ENCODE results near the gene PYY. TPM values are rescaled to one million over a fixed set of nuclear protein-coding genes. Genes with fewer than 3 reads are reported as not detected.
"Not testable (repeated sequence)": the region's sequence is repeated elsewhere in the genome, so short reads cannot be mapped to it uniquely, and the experiment has no call there.

The PYY gene
- polyA plus RNA-seq, 12 donors = 0.22 to 79.9 (median 0.47) TPM; not detected in 9

DNA sequence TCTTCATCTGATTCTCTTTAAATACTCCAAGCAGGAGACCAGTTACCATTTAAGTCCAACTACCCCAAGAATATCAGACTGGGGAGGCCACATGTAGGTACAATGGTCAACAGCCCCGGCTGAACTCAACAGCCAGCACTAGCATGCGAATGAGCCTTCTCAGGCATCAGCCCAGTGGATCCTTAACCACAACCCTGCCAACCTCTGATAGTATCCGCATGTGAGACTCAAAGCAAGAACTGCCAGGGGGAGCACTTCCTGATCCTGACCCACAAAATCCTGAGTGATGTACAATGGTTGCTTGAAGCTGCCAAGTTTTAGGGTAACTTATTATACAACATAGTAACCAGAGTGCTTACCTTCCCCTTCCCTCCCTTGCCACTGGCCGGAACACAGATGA, 4.0 kb downstream of the PYY start:
- DNase-seq = no peak

DNA sequence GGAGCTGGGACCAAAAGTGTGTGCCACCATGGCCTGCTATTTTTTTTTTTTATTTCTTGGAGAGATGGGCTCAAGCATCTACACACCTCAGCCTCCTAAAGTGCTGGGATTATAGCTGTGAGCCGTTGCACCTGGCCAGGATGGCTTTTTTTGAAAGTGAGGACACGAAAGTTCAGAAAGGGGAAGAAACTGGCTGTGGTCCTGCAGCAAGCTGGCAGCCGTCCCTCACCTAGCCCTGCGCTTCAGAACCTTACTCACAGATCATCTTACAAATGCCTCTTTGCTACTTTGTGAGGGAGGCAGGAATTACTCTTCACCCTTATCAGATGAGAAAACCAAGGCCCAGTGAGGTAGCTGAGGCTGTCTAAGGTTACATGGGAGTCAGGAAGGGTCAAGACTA, 7.0 kb downstream of the PYY start:
- no peak for DNase-seq

DNA sequence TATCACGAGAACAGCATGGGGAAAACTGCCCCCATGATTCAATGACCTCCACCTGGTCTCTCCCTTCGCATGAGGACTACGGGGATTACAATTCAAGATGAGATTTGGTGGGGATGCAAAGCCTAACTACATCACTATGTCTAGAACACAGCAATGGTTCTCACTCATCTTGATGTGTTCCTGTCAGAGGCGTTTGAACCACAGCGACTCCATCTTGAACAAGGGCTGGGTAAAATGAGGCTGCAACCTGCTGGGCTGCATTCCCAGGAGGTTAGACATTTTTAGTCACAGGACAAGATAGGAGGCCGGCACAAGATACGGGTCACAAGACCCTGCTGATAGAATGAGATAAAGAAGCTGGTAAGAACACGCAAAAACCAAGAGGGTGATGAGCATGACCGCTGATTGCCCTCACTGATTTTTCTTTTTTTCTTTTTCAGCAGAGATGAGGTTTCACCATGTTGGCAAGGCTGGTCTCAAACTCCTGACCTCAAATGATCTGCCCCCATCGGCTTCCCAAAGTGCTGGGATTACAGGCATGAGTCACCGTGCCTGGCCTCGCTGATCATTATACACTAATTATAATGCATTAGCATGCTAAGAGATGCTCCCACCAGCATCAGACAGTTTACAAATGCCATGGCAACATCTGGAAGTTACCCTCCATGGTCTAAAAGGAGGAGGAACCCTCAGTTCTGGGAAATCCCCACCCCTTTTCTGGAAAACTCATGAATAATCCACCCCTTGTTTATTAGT, 8.5 kb downstream of the PYY start:
- DNase-seq = no peak

DNA sequence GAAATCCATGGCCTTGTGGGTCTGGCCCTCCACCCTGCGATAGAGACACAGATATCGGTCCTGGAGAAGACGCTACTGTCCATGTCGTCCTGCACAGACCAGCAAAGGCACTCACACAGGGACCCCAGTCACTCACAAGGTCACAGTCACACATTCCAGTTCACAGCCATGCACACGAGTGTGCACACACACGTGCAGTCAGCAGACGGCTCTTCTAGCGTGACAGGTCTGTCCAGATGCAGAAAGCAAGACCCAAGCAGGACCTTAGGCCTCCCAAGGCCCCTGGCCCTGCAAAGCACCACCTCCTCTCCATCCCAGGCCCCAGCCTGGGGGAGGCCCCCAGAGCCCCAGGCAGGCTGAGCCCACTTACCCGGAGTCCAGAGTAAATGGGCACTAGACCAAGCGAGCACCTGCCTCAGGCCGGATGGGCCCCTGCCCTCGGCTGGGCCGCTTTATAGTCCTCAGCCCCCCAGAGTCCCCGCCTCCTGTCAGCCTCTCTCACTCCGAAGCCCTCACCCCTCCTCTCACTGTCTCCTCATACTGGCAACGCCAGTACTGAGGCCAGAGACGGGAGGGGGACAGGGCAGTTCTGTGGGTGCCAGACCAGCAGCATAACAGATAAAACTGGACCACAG, 11.6 kb downstream of the PYY start, which contains the start of gene PPY:
TSS of gene PPY (minus strand) at position 426 of the 635 bp plus-strand sequence. CDS start 822 bp downstream, outside the sequence.
- DNase-seq = no peak

DNA sequence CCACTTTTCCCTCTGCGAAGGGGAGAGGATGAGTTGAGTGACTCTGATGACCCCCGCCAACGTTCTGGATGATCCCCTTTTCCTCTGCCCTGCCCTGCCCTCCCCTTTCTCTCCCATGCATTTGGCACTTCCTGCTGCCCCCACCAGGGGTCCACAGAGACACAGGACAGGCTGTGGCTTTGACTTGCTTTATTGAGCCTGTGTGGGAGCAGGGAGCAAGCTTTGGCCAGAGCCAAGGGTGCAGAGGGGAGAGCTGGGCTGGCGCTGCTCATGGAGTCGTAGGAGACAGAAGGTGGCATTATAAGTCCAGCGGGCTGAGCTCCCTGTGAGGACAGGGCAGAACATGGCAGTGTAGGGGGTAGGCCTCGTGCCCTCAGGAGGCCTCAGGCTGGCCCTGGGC, 13.1 kb downstream of the PYY start:
- DNase-seq = no peak

DNA sequence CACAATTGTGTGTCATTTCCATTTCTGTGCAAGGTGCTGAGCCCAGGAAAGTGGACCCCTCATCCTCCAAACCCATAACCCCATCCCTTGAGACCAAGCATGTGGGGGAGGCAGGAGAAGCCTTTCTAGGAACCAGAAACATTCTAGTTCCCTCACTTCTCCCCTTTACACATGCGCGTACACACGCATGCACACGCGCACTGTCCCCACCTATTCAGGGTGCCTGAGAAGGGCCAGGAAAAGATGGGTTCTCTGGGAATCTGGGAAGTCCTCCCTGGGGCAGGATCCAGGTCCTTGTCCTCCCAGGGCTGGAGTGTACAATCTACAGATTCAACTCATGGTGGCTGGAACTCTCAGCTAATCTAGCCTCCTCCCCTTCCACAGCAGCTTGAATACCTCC, 13.9 kb downstream of the PYY start:
- DNase-seq = no peak

DNA sequence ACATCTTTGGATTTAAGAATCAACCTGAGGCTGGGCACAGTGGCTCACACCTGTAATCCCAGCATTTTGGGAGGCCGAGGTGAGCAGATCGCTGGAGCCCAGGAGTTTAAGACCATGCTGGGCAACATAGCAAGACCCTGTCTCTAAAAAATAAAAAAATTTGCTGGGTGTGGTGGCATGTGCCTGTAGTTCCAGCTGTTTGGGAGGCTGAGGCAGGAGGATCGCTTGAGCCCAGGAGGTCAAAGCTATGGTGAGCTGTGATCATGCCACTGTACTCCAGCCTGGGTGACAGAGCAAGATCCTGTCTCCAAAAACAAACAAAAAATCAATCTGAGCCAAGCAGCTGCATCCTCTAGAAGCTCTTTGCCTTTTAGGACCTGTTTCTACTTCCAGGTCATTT, 14.3 kb downstream of the PYY start:
- not testable (repeated sequence) for DNase-seq

DNA sequence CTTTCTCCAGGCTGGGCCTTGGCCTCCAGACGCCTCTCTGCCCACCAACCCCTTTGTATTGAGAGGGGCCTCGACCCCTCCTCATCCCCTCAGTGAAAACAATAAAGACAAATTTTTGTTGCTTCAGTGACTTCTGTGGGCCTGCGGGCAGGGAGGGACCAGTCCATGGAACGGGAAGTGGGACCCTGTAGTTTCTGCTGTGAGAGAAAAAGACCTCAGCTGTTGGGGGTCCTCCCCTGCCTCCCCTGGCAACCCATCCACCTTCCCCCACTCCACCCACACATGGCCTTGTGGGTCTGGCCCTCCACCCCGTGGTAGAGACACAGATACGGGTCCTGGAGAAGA, 14.9 kb downstream of the PYY start:
- no peak for DNase-seq

DNA sequence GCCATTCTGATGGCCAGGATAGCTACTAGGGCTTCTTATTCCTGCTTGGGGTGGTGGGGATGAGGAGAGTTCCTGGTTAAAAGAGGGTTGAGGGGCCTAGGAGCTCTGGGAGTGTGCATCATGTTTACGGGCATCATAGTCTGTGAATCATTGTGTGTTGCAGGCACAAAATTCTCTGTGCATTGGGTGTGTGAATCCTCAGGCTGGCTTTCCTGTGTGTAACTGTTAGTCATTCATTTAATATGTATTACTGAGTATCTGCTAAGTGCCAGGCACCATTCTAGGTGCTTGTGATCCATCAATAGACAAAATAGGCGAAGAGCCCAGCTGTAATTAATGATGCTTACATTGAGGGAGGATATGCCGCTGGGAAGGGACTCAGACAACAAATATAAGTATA, 17.3 kb downstream of the PYY start:
- DNase-seq = no peak

DNA sequence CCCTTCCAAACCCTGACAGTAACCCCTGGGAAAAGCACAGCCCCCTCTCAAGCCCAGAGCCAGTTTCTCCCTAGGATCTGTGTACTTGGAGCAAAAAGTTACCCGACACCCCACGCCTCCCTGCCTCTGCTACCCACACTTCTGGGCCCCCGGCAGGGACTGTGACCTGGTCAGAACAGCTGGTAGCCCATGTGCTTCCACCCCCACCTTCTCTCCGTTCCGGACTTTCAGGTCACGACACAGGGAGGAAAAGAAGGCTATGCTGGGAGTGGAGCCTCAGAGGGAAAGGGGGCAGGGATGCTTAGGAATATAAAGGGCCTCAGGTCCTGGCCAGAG, 17.8 kb downstream of the PYY start:
- no peak for DNase-seq

DNA sequence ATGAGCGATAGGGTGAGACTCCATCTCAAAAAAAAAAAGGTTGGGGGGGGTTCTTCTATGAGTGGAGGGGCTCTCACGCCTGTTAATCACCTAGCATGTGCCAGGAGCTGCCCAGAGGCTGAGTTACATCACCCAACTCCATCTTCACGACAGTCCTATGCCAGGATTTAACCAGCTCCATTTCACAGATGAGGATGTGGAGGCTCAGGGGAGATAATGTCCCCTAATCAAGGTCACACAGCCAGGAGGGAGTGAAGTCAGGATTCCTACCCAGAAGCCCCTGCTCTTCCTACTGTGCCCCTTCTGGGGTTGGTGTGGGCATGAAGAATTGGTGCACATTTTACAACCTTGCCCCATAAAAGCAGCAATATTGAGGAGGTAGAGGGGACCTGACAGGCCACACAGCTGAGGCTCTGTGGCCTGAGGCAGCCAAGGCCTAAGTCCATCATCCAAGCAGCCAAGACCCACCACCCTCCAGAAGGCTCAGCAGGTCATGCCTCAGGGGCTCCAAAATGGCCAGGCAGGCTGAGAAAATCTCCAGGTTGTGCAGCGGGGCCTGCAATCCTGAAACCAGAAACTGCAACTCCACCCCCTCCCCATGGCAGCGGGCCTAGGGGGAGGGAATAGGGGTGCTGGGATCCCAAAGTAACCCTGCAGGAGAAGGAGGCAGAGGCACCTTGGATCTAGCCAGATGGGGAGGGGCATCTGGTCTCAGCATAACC, 18.4 kb downstream of the PYY start:
- DNase-seq = no peak

DNA sequence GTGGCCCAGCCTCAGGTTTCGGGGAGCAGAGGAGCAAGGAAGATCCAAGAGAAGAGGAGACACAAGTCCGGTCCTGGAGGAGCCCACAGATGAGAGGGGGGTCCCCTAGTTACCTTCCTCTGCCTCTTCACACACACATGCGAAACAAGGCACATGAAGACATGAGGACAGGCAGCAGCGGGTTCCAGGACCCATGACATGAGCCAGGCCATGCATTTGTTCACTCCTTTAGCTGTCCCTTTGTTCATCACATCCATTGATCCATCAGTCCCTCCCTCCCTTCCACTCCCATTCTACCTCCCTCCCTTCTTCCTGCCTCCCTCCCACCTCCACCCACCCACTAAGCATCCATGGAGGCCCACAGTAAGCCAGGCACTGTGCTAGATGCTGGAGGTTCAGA, 20.8 kb downstream of the PYY start:
- DNase-seq = no peak

DNA sequence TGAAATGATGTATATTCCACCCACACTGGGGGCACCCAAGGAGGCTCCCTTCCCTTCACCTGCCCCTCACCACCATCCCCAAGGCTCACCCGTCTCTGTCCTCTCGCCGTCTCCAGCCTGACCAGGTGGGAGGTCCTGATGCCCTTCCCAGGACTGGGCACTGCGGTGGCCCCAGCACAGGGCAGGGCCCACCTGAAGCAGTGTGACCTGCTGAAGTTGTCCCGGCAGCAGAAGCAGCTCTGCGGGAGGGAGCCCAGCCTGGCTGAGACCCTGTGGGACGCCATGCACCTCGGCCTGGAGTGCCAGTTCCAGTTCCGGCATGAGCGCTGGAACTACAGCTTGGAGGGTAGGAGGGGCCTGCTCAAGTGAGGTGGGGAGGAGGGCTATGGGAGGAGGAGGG, 21.4 kb downstream of the PYY start:
- no peak for DNase-seq

DNA sequence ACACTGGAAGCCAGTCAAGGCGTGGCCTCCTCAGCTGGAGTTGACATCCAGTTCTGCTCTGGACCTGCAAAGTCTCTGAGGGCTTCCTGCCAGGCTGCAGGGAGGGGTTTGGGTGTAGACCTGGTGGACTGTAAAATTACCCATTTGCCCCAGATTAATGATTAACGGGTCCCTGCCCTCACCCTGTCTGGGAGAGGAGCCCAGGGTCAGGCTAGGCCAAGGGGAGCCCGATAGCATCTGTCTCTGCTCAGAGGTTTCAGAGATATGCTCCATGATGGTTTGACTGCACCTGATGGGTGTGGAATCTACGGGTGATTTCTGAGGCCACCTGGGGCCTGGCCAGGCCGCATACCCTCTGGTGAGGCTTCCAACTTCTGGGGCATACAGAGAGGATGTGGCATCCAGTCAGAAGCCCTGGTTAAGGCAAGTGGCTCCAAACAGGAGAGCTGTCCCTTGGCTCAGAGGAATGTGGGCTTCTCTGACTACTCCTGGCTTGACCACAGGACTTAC, 22.6 kb downstream of the PYY start:
- DNase-seq = no peak

DNA sequence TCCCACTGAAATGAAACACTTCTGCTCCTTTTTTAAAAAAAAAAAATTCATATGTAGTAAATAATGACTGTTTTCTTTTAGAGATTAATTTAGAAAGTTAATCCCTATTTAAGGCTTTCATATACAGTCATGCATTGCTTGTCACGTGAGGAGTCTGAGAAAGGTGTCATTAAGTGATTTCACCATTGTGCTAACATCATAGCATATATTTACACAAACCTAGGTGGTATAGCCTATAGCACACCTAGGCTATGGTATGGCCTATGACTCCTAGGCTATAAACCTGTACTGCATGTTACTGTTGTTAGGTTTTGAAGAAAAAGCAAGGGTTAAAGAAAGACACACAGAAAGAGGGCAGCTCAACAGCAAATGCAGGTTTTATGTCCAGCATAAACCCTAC, 25.1 kb downstream of the PYY start:
- no peak for DNase-seq

DNA sequence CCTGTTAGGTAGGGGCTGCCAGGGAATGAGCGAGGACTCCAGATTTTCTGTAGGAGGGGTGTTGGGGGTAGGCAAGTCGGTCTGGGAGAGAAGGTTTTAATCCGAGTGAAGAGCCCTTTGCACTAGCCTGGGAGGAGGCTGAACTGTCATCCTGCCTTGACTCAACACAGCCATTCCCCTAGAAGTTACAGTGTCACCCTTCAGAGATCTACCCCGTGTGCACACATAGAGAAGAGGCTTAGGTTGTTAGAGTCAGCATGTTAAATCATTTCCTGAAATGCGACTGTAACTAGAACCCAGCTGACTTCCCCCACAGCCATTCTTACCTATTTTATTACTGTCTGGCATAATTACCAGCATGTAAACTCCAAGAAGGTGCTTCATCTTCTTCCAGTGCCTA, 25.8 kb downstream of the PYY start:
- not testable (repeated sequence) for DNase-seq

DNA sequence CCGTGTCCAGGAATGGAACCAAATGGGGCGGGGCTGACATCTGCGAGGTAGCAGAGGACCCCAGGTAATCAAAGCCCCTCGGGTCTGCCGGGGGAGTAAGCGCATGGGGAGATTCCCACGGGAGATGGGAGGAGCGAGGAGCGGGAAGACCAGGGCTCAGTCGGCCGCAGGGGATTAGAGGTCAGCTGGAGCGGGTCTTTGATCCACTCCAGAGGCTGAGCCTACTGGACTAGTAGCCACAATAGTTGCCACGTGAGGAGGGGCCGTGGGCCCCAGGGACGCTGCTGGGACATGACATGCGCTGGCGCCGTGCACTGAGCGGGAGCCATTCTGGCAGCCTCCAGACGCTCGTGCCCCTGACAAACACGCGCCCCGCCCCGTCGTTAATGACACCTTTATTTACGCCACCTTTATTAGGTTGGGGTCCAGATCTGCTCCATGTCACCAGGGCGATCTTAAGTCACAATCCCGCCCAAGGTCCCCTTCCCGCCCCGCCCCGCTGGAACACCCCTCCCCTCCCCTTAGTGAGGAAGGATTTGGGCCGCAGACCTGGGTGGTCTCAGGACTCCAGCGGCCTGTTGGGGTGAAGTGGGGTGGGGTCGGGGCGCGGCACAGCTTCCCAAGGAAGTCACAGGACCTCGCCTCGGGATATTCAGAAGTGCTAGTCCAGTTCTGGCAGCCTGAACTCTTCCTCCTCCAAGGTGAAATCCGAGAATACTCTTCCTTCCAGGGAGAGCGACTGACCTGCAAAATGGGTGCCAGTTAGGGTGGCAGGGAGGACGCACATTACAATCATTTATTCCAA, 26.5 kb downstream of the PYY start:
- DNase-seq = no peak

DNA sequence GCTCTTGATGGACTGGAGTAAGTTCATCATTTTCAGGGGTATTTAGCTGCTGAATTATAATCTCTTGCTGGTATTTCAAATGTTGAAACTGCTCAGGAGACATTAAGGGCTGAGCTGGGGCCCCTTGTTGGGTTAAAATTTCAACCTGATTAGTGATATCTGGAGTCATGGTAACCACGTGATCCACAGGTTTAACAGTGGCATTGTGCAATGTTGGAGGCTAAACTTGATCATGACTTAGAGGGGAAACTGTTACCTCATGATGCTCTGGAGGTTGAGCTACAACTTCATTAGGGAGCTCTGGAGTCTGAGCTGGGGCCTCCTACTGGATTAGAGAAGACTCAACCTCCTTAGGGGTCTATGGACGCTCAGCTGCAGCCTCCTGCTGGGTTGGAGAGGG, 29.2 kb downstream of the PYY start:
- DNase-seq = no peak

DNA sequence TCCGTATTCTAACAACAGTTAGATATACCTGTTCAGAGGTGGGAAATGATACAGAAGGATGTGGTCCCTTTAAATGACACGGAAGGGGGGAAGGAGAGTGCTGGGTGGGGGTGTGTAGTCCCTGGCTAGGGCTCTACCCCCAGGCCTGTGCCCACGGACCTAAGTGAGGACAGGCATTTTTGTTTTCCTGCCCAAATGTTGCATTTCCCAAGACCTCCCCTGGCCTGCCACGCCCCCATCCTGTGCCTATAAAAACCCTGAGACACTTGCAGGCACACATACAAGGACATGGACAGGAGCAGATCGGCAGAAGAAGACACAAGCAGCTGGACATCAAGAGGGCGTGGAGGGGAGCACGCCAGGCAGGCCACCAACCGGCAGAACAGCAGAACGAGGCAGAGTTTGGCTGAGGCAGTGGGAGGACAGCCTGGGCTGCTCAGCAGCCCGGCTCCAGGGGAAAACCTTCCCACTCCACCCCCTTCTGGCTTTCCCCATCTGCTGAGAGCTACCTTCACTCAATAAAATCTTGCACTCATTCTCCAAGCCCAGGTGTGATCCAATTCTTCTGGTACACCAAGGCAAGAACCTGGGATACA, 33.1 kb downstream of the PYY start:
- DNase-seq = no peak

DNA sequence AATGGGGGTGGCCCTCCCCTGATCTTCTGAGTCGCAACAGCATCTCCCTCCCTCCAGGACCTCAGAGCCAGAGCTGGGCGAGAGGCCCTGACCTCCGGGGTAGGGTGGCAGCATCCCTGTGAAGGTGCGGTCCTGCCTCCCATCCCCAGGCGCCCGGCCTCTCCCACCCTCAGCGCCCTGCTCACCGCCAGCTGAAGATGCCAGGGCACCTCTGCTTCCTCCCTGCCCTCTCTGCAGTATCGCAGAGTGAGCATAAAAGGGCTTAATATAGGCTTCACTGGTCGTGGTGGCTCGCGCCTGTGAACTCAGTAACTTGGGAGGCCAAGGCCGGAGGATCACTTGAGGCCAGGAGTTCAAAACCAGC, 35.7 kb downstream of the PYY start:
- no peak for DNase-seq

DNA sequence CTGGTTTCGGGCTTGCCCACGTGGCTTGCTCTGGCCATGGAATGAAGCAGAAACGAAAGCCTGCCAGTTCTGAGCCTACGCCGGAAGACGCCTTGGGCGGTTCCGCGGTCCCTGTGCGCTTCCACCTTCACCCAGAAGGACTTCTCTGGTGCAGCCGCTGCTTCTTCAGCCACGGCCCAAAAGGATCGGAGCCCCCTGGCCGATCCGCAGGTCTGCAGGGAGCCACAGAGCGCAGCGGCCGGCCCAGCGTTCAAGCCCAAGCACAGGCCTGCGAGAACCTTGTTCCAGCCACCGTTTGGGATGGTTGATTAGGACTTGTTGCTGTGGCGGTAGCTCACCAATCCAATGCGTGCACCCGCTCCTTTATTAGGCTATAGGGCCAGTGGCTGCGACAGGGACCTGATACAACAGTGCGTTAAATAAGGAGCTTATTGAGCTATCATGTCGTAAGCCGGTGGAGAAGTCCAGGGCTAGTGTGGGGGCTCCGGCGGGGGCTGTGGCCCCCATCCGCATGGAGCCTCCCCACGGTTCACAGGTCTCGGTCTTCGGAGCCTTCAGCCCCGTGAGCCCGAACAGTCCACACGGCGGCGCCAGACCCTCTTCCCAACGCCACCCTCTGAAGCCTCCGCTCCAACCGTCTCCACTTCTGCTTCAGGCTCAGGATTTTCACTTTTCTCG, 36.3 kb downstream of the PYY start:
- DNase-seq = no peak
